ENCODE results near the gene PI4K2A. TPM values are rescaled to one million over a fixed set of nuclear protein-coding genes. Genes with fewer than 3 reads are reported as not detected.

The PI4K2A gene
- total RNA-seq, 2 donors from 2014 or later, result 12.3 to 26.2 TPM

GRCh38 chr10:97667463-97667862, 27.0 kb downstream of the PI4K2A start:
- intact Hi-C loops (cut with DNase I), result no loop called here
- DNase-seq (ENCODE audit: low spot score), result no peak
- Histone ChIP-seq H3K27me3 (replicated peaks; ENCODE audit: insufficient read depth) (no peaks in the 10 kb centered on the region), H3K4me3 (no peak overlapping the region), H3K9me3 (no peaks in the 10 kb centered on the region), H3K36me3 (no peaks in the 10 kb centered on the region), H3K4me1 (replicated peaks) (no peaks in the 10 kb centered on the region), H3K27ac (no peak overlapping the region)
- TF ChIP-seq POLR2AphosphoS5 (IDR thresholded peaks at IDR 0.05), result no peak
- no peak for TF ChIP-seq POLR2A (IDR thresholded peaks at IDR 0.05)
- TF ChIP-seq, protein P1, sequence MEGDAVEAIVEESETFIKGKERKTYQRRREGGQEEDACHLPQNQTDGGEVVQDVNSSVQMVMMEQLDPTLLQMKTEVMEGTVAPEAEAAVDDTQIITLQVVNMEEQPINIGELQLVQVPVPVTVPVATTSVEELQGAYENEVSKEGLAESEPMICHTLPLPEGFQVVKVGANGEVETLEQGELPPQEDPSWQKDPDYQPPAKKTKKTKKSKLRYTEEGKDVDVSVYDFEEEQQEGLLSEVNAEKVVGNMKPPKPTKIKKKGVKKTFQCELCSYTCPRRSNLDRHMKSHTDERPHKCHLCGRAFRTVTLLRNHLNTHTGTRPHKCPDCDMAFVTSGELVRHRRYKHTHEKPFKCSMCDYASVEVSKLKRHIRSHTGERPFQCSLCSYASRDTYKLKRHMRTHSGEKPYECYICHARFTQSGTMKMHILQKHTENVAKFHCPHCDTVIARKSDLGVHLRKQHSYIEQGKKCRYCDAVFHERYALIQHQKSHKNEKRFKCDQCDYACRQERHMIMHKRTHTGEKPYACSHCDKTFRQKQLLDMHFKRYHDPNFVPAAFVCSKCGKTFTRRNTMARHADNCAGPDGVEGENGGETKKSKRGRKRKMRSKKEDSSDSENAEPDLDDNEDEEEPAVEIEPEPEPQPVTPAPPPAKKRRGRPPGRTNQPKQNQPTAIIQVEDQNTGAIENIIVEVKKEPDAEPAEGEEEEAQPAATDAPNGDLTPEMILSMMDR (IDR thresholded peaks at IDR 0.05), result no peak
- 76% methylated on average over 6 of the region's 6 CpGs for WGBS

DNA sequence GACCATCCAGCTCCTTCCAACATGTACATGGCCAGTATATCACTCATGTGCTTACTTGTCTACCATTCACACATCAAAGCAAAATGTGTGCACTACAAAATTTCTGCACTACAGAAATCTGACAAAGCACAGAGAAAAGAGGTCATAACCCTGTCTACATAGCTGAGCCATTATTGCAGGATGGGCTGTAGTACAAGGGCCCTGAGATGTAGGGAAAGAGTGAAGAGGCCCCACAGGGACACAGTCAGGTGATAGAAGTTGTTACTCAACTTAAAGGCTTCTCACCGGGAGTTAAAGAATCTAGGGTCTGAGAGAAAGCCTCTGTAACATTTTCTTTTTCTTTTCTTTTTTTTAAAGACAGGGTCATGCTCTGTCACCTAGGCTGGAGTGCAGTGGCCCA, 29.1 kb downstream of the PI4K2A start:
- no peak for DNase-seq (ENCODE audit: low spot score)
- Histone ChIP-seq H3K9me3 (no peaks in the 10 kb centered on the region), H3K4me3 (no peak overlapping the region), H3K27ac (no peak overlapping the region), H3K27me3 (replicated peaks; ENCODE audit: insufficient read depth) (no peaks in the 10 kb centered on the region), H3K36me3 (no peaks in the 10 kb centered on the region), H3K4me1 (replicated peaks) (no peaks in the 10 kb centered on the region)
- intact Hi-C loops (cut with DNase I), result no loop called here
- TF ChIP-seq POLR2AphosphoS5 (IDR thresholded peaks at IDR 0.05) (no peak), POLR2A (IDR thresholded peaks at IDR 0.05) (no peak)
- TF ChIP-seq, protein P1 (IDR thresholded peaks at IDR 0.05), result no peak
- WGBS, result 82% methylated on average over 1 of the region's 1 CpG

DNA sequence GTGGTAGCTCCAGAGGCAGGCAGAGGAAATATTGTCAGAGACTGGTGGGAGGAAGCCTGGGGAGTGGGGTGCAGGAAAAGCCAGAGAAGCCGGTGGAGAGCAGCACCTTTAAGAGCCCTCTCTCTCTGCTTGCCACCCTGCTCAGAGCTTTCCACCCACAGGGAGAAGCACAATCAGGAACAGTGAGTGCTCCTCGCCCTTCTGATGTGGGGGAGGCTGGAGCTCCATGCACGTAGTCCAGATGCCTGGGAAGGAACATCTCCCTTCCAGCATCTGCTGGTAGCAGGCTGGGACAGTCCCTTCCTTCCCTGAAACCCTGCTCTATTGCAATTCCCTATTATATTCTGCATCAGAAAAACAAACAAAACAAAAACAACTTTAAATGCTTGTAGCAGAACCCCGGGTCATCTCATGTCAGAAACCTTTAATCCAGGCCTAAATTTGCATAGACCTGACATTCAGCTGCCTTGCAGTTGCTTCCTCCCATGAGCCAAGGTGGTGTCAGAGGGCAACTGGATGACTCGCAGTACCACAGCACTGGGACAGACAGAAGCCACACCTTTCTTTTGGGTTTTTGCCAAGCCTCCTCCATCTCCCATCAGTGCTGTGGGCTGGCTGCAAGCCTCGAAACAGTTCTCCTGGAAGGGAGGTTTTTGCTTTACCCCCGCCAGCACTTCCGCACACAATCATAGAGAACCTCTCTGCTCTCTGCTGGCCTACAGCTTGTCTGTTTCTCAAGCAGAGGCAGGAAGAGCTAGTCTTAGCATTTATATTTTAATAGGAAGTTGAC, 33.5 kb downstream of the PI4K2A start:
- no peak for DNase-seq (ENCODE audit: low spot score)
- no peaks in the 10 kb centered on the region for H3K4me1 ChIP-seq (replicated peaks)
- TF ChIP-seq POLR2A (IDR thresholded peaks at IDR 0.05) (no peak), POLR2AphosphoS5 (IDR thresholded peaks at IDR 0.05) (no peak)
- TF ChIP-seq, protein P1 (IDR thresholded peaks at IDR 0.05), result no peak
- 71% methylated on average over 8 of the region's 8 CpGs for WGBS
- H3K36me3 ChIP-seq, result no peaks in the 10 kb centered on the region
- H3K27me3 ChIP-seq (replicated peaks; ENCODE audit: insufficient read depth), result no peaks in the 10 kb centered on the region
- H3K27ac ChIP-seq, result no peak overlapping the region
- intact Hi-C loops (cut with DNase I), result no loop called here
- no peak overlapping the region for H3K4me3 ChIP-seq
- H3K9me3 ChIP-seq, result no peaks in the 10 kb centered on the region

GRCh38 chr10:97675222-97675621, 34.8 kb downstream of the PI4K2A start:
- Histone ChIP-seq H3K27me3 (replicated peaks; ENCODE audit: insufficient read depth) (no peaks in the 10 kb centered on the region), H3K4me3 (no peak overlapping the region), H3K9me3 (no peaks in the 10 kb centered on the region), H3K27ac (no peak overlapping the region), H3K36me3 (no peaks in the 10 kb centered on the region), H3K4me1 (replicated peaks) (no peaks in the 10 kb centered on the region)
- 86% methylated on average over 9 of the region's 9 CpGs for WGBS
- TF ChIP-seq, protein P1 (IDR thresholded peaks at IDR 0.05), result no peak
- TF ChIP-seq POLR2AphosphoS5 (IDR thresholded peaks at IDR 0.05) (no peak), POLR2A (IDR thresholded peaks at IDR 0.05) (no peak)
- no peak for DNase-seq (ENCODE audit: low spot score)
- intact Hi-C loops (cut with DNase I), result loop anchor here (5.0 kb wide), 1 partner anchor 57 kb away; no protein-coding TSS in a partner anchor

All from prostate gland (tissue), 2 donors.